Peyer's patch (tissue), 4 donors: ENCODE measurements around the gene MUC5AC.

ENCODE experiments used
- CTCF ChIP-seq, 6 experiments: fragments of 450-650 bp in 4 of 6; fragments of 200-600 bp in 2 of 6; sonication (generic) in 1 of 6; IDR thresholded peaks; one replicate each; pipeline ENCODE4 v1.5.1; 2017 to 2019; ENCODE audit warnings: antibody characterized with exemption in 6 of 6, mild to moderate bottlenecking in 3 of 6, moderate library complexity in 1 of 6
- POLR2A ChIP-seq, 2 donors: fragments of 450-650 bp; IDR thresholded peaks; one replicate each; pipeline ENCODE4 v1.5.1; 2017; ENCODE audit warnings: antibody characterized with exemption in 2 of 2, mild to moderate bottlenecking in 2 of 2, moderate library complexity in 2 of 2

GRCh38 chr11:1205121-1205986 lies 47.6 kb downstream of the MUC5AC start:
- TF ChIP-seq POLR2A (IDR thresholded peaks at IDR 0.05): no peak
- no peak for TF ChIP-seq CTCF (IDR thresholded peaks at IDR 0.05)
